Fibroblast of gingiva (primary cell): Measurements from ENCODE around the gene NRN1L.
A peak's percentile ranks its signal among the peaks of the same experiment; 100 is the strongest.
"Not testable (repeated sequence)": the region's sequence is repeated elsewhere in the genome, so short reads cannot be mapped to it uniquely, and the experiment has no call there.

Source experiments
- DNase-seq: peaks from one replicate; pipeline ENCODE4 v3.0.0-alpha.2; 2011; ENCODE audit warnings: low read depth

Gene NRN1L

DNA sequence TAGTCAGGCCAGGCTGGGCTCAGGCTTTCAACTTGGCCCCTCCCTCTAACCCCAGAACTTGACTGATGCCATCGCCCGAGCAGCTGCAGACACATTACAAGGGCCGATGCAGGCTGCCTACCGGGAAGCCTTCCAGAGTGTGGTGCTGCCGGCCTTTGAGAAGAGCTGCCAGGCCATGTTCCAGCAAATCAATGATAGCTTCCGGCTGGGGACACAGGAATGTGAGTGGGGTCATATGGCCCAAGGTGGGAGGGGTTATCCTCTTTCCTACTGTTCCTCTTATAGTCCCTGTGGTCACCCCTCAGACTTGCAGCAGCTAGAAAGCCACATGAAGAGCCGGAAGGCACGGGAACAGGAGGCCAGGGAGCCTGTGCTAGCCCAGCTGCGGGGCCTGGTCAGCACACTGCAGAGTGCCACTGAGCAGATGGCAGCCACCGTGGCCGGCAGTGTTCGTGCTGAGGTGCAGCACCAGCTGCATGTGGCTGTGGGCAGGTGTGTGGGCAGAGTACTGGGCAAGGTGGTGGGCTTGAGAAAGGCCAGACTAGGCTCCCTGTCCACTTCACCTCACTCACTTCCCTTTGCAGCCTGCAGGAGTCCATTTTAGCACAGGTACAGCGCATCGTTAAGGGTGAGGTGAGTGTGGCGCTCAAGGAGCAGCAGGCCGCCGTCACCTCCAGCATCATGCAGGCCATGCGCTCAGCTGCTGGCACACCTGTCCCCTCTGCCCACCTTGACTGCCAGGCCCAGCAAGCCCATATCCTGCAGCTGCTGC lies 2.1 kb upstream of the NRN1L start:
- no peak for DNase-seq

DNA sequence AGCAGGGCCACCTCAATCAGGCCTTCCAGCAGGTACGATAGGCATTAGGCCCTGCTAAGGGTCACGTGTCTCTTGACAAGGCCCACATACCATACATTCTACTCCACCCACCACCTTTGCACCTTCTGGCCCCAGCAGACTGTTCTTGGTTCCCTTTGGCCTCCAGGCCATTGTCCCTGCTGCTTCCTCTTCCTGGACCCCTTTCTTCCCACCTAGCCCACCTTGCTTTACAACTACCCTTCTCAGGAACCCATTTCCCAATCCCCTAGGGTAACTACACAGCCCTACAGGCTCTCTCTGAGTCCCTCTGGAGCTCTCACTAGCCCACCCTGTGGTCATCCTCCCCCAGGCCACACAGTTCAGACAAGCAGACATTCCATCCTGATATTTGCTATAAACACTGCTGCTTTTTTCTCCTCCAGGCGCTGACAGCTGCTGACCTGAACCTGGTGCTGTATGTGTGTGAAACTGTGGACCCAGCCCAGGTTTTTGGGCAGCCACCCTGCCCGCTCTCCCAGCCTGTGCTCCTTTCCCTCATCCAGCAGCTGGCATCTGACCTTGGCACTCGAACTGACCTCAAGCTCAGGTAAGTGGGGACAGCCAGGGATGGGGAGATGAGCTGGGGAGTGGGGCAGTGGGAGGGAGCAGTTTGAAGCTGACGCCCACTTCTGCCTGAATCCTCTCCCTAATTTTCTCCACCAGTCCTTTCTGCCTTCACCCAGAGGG lies 1.4 kb upstream of the NRN1L start:
- DNase-seq = no peak

DNA sequence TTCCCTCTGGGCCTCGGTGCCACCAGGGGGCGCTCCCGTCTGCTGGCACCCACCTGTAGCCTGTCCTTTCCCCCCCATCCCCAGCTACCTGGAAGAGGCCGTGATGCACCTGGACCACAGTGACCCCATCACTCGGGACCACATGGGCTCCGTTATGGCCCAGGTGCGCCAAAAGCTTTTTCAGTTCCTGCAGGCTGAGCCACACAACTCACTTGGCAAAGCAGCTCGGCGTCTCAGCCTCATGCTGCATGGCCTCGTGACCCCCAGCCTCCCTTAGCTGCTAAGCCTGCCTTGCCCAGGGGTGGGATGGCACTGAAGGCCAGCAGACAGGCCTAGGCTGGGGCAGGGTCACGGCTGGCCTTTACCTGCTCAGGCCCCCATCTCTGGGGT lies 818 bp upstream of the NRN1L start:
- DNase-seq = peak; percentile 26

DNA sequence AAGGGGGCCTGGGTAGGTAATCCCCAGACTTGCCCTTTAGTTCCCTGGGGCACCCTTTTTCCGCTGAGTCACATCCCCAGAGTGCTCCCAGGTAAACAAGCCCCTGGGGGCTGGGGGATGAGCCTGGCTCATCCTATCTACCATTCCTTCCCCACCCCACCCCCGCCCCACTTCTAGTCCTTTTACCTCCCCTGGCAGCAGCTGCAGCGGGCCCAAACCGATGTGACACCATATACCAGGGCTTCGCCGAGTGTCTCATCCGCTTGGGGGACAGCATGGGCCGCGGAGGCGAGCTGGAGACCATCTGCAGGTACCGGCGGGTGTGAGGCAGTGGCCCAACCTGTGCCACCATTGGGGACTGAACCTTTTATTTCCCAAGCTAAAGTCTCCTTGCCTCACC lies 860 bp downstream of the NRN1L start:
- no peak for DNase-seq

DNA sequence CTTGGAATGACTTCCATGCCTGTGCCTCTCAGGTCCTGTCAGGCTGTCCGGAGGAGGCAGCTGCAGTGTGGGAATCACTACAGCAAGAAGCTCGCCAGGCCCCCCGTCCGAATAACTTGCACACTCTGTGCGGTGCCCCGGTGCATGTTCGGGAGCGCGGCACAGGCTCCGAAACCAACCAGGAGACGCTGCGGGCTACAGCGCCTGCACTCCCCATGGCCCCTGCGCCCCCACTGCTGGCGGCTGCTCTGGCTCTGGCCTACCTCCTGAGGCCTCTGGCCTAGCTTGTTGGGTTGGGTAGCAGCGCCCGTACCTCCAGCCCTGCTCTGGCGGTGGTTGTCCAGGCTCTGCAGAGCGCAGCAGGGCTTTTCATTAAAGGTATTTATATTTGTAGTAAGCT lies 1.3 kb downstream of the NRN1L start:
- DNase-seq = no peak

DNA sequence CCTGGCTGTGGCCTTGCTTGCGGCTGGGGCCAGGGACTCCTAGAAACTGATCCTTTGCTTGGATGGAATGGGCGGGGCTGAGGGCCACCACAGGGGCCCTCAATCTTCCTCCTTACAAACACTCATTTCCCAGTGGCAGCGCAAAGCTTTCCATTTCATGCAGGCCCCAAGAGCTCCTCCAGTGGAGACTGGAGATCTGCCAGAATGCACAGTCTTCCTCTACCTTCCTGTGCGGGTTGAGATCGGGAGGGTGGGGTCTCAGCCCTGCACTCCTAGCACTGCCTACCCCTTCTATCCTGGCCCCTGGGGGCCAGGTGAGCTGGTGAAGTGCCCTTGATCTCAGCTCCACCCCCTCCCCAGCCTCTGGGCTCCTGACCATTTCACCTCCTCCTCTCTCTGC lies 1.7 kb downstream of the NRN1L start:
- DNase-seq = no peak

DNA sequence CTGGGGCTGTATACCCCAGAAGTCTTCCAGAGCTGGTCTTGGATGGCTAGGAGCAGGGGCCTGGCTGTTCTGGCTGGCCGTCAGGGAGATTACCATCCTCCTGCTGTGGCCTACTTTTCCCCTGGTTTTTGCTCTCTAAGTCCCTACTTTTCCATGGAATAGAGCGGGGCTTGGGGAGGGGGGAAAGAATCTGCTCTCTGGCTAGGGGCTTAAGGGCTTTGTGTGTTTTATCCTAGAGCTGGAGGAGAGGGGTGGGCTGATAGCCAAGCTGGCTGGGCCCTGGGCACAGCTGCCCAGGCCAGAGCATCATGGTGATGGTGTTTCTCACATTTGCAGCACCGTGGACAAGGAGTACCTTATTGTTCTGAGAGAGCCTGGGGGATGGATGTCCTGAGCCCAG lies 3.6 kb downstream of the NRN1L start:
- no peak for DNase-seq

DNA sequence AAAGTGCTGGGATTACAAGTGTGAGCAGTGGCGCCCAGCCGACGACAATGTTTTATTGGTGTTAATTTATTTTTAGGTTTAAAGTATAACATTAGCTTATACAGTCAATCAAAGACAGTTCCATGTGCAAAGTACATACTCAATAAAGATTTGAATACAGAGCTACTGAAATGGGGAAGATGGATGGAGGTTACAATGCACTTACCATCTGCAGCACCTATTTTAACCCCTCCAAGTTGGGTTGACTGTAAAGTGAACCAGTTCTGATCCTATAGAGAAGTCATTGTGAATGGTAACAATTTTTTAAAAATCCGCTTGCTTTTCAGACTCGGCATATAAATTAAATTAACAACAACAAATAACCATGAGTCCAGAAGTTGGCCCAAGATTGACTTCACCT lies 7.7 kb downstream of the NRN1L start:
- DNase-seq = no peak

DNA sequence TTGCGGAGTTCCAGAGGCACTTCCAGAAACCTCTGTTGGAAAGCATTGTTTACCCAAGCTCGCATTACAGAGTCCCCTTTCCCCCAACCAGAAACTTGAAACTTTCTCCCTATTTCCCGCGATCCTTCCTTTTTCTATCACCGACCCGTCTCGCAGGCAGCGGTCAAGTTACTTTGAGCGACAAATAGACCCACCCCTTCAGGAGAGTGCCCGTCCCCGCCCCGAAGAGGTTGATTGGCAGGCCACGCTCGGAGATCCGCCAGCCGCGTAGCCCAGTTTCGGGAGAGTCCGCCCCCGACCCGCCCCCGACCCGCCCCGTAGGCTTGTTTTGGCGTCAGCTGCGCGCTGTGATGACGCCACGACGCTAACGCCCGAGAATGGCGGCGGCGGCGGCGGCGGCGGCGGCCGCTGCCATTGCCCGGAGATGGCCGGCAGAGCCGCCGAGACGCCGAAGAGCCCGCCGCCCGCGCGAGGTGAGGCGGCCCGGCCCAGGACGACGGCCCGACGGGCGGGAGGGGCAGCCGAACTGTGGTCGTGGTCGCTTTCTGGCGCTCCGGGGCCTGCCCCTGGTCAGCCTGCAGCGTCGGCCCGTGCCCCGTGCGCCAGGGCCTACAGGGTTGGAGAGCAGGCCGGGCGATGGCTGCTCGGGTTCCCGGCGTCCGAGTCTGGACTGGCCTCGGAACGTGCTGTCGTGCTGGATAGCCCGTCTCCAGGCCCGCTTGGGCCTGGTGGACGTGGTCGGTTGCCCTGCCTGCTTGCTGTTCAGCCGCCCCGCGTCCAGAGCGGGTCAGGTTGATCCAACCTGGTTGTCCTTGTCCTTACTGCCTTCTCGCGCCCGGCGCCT lies 8.4 kb downstream of the NRN1L start, which contains the start of gene PSKH1:
TSS of gene PSKH1 (plus strand) at position 356 of the 844 bp plus-strand sequence. CDS start 15,496 bp downstream, outside the sequence.
- peak; percentile 92 for DNase-seq

DNA sequence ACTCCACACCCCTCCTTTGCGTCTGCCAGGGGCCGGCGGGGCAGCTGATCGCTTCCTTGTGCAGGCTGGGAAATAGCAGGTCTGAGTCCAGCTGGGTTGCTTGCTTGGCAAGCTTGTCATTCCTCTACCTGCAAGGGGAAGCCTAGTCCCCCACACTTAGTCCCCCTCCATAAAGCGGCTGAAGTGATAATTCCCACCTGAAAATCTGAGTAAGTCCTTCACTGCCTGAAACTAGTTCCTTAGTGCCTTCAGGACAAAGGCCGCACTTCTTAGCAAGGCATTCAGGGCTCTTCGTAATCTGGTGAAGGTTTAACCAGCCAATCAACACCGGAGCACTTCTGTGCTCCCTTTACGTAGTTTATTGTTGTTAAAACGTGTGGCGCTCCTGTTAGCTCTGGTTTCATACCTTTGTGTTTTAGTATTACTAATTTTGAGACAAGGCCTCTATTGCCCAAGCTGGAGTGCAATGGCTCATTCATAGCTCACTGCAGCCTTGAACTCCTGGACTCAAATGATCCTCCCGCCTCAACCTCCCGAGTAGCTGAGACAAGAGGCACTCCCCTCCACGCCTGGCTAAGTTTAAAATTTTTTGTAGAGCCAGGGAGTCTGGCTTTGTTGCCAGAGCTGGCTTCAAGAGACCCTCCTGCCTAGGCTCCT lies 9.2 kb downstream of the NRN1L start:
- no peak for DNase-seq

DNA sequence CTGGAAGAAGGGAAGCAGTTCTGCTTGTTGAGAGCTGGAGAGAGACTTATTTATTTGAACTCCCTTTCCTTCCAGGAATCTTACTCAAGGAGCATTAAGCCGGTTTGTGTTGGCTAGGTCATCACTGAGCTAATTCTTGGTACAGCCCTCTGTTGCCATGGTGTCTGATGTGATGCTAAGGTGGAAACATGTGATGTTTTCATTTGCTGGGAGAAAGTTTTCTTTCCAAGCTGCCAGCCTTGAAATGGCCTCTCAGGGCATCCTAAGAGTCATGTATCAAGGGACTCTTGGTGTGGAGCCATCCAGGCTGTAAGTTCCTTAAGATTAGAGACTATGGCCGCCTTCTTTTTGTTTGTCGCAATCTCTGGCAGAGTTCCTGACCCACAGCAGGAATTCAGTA lies 12.5 kb downstream of the NRN1L start:
- DNase-seq = peak; percentile 51

DNA sequence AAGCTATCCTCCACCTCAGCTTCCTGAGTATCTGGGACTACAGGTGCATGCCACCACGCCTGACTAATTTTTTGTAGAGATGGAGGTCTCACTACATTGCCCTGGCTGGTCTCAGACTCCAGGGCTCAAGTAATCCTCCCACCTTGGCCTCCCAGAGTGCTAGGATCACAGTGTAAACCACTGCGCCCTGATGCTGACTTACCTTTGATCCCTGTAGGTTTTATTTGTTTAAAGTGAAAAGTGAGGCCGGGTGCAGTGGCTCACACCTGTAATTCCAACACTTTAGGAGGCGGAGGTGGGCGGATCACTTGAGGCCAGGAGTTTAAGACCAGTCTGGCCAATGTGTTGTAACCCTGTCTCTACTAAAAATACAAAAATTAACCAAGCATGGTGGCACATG lies 17.0 kb downstream of the NRN1L start:
- no peak for DNase-seq

DNA sequence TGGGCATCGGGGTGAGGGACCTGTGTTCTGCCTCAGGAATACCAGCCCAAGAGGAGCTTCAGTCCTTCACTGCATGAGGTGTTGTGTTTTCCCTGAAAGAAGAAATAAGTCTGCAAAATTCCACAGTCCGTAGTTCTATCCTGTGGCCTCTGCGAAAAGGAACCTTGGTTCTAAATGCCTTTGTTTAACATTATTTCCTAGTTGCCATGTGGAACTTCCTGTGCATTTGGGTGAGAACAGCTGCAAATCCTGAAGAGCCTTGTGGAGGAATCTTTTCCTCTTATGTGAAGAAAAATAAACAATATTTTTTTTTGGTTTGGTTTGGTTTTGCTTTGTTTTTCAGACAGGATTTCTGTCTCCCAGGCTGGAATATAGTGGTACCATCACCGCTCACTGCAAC lies 18.1 kb downstream of the NRN1L start:
- no peak for DNase-seq

DNA sequence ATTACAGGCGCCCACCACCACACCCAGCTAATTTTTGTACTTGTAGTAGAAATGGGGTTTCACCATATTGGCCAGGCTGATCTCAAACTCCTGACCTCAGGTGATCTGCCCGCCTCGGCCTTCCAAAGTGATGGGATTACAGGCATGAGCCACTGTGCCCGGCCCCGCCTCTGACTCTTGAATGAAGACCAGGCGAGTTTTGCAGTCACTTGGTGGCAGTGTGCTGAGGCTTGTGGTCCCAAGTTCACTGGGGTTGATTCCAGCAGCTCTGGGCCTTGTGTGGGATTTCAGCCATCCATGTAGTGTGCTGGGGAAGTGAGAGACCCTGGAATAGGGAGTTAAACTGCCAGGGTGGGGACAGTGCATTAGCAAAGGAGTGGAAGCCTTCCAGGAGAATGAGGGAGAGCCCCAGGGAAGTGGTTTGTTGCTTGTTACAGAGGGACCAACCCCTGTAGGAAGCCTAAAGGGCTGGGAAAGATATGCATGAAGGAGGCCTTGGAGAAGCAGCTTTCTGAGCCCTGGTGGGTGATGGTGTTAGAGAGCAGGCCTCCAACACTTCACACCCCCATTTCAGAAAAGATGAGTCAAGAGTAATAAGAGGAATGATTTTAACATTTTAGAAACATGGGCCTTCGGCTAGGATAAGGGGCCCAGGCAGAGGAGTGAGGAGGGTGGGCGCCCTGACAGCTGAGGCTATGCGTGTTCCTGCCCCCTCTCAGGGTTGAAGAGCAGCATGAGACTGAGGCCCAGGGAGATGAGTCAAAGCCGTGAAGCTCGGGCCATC lies 22.9 kb downstream of the NRN1L start:
- no peak for DNase-seq

DNA sequence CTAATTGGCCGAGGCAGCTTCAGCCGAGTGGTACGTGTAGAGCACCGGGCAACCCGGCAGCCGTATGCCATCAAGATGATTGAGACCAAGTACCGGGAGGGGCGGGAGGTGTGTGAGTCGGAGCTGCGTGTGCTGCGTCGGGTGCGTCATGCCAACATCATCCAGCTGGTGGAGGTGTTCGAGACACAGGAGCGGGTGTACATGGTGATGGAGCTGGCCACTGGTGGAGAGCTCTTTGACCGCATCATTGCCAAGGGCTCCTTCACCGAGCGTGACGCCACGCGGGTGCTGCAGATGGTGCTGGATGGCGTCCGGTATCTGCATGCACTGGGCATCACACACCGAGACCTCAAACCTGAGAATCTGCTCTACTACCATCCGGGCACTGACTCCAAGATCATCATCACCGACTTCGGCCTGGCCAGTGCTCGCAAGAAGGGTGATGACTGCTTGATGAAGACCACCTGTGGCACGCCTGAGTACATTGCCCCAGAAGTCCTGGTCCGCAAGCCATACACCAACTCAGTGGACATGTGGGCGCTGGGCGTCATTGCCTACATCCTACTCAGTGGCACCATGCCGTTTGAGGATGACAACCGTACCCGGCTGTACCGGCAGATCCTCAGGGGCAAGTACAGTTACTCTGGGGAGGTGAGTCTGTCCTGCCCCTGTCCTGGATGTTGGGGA lies 24.5 kb downstream of the NRN1L start:
- DNase-seq = no peak

DNA sequence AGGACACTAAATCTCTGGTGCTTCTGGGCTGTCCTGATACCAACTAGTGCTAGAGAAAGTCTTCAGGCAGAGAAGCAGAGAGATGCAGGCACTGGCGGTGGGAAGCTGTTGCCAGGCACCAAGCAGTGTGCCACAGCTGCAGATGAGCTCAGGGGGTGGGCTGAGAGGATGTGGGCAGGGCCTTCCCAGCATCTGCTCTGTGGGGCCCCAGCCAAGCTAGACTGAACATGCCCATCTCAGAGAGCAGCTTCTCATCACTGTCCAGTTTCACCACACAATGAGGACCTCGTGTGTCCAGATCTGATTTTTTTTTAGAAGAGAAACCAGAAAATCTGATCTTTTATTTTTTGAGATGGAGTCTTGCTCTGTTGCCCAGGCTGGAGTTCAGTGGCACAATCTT lies 25.5 kb downstream of the NRN1L start:
- DNase-seq = peak; percentile 83

DNA sequence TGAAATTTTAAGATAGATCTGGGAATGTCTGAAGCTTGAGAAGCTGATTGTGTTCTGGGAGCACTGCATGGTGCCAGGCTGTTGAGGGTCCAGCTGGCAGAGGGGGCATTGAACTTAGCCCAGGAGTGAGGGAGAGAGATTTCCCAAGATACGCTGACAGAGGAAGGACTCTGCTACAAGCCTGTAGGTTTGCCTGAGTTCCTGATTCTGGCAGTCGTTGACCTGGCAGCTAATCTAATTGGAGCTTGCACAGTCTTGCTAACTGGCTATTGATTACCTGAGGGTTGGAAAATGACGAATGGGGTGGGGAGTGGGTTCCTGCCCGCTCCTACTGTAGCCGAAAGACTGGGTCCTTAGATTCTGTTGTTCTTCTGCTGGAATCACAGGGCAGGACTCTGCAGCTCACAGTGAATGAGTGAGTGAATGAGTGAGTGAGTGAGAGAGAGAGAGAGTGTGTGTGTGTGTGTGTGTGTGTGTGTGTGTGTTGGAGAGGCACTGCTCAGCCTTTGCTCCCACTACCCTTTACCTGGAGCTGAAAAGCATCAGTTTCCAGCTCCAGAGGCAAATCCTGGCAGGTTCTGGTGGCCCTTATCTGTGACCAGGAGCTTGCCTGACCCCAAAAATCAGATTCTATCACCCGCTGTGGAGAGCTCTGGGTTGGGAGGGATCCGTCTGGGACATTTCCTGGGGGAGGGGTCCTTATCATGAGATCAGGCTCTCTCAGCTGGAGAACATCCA lies 30.2 kb downstream of the NRN1L start:
- DNase-seq = no peak

DNA sequence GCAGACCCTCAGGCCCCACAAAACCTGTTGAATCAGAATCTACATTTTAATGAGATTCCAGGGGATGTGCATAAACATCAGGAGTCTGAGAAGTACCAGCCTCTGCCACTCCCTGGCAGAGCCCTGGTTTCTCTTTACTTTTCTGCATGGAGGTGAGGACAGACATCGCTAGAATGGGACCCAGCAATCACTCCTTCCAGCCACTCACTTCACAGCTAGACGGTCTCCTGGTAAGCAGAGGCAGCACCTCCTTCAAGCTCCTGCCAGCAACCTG lies 30.7 kb downstream of the NRN1L start:
- DNase-seq = not testable (repeated sequence)

DNA sequence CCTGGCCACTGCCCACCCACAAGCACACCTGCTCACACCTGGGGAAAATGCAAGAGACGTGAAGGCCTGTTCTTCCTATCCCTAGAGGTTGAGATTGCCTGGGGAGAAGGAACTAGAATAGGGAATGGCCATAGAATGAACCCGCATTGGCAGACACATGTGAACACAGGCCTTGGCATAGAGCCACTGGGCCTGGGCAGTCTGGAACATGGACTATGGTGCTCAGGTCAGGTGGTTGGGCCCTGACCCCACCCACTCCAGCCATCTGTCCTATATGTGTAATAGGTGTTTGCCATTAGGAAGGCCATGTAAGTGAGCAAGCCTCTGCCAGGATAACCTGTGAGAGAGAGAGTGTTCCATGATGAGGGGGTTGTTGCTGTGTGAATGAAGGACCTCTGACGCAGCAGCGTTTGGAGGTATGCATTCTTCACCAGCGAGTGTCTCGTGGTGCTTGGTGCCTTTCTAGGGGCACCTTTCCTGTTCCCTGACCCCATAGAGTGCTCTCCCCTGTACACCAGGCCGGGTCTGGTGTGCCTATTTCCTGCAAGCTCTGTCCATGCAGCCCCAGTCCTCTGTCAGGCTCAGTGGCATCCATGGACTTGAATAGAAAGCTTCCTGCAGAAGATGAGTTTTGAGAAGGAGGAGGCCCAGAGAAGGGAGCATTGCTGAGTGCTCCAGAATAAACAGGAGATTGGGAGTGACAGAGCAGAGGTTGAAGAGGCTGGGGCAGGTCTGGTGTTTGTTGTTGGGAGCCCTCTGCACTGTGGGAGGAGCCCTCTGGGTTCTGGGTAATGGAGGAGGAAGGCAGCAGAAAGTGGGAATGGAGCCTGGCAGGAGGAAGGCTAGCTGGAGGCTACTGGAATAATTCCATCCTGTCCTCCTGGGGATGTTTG lies 31.4 kb downstream of the NRN1L start:
- no peak for DNase-seq
